ENCODE measurements around the gene TCFL5. TPM values are rescaled to one million over a fixed set of nuclear protein-coding genes. Genes with fewer than 3 reads are reported as not detected.
"Not testable (repeated sequence)": the region's sequence is repeated elsewhere in the genome, so short reads cannot be mapped to it uniquely, and the experiment has no call there.

The TCFL5 gene
- total RNA-seq, 6 donors from 2014 or later = 2.1 to 9.6 (median 7.1) TPM

- Histone ChIP-seq H3K4me3 (no peak overlapping the region), H3K9me3 (no peaks in the 10 kb centered on the region), H3K4me1 (peaks cover 14 to 23% (median 15%) of the 10 kb centered on the region in 4 donors), H3K27me3 (no peaks in the 10 kb centered on the region), H3K27ac (no peak overlapping the region), H3K36me3 (peaks cover 0 to 32% (median 7%) of the 10 kb centered on the region in 4 donors)
- WGBS, 2 donors = 88 to 91% methylated on average over 18 to 20 of the region's 23 CpGs
- TF ChIP-seq EP300 (IDR thresholded peaks at IDR 0.05) (no peak), CTCF (IDR thresholded peaks at IDR 0.05) (no peak), POLR2AphosphoS5 (IDR thresholded peaks at IDR 0.05) (no peak), POLR2A (IDR thresholded peaks at IDR 0.05) (no peak)
- ATAC-seq (ENCODE audit: low FRiP score in 2 of 2) = no peak
- no peak for DNase-seq
These were observed 3.4 kb downstream of the TCFL5 start for GRCh38 chr20:62858058-62858830.

GRCh38 chr20:62856931-62857619 is 4.5 kb downstream of the TCFL5 start:
- Histone ChIP-seq H3K4me3 (no peak overlapping the region), H3K27me3 (no peaks in the 10 kb centered on the region), H3K27ac (no peak overlapping the region), H3K9me3 (no peaks in the 10 kb centered on the region), H3K4me1 (peaks cover 12 to 16% (median 13%) of the 10 kb centered on the region in 4 donors), H3K36me3 (peaks cover 0 to 44% (median 10%) of the 10 kb centered on the region in 4 donors)
- no peak for TF ChIP-seq EP300 (IDR thresholded peaks at IDR 0.05)
- TF ChIP-seq POLR2A (IDR thresholded peaks at IDR 0.05) = no peak
- TF ChIP-seq CTCF (IDR thresholded peaks at IDR 0.05) = no peak
- no peak for TF ChIP-seq POLR2AphosphoS5 (IDR thresholded peaks at IDR 0.05)
- ATAC-seq (ENCODE audit: low FRiP score in 2 of 2) (no peak), DNase-seq (no peak)
- WGBS, 2 donors = 94% methylated on average over 25 of the region's 25 CpGs

- 92 to 98% methylated on average over 5 of the region's 5 CpGs for WGBS, 2 donors
- H3K9me3 ChIP-seq = no peaks in the 10 kb centered on the region
- no peaks in the 10 kb centered on the region for H3K27me3 ChIP-seq
- H3K4me1 ChIP-seq = peaks cover 4 to 6% (median 5%) of the 10 kb centered on the region in 4 donors
- ATAC-seq (ENCODE audit: low FRiP score in 2 of 2) = no peak
- no peak overlapping the region for H3K4me3 ChIP-seq
- H3K27ac ChIP-seq = no peak overlapping the region
- H3K36me3 ChIP-seq = peaks cover 0 to 44% (median 10%) of the 10 kb centered on the region in 4 donors
- DNase-seq = no peak
- TF ChIP-seq CTCF (IDR thresholded peaks at IDR 0.05) (no peak), POLR2AphosphoS5 (IDR thresholded peaks at IDR 0.05) (no peak), POLR2A (IDR thresholded peaks at IDR 0.05) (no peak)
These were observed 6.5 kb downstream of the TCFL5 start for GRCh38 chr20:62855120-62855519.

- DNase-seq (no peak), ATAC-seq (ENCODE audit: low FRiP score in 2 of 2) (no peak)
- no peak for TF ChIP-seq POLR2AphosphoS5 (IDR thresholded peaks at IDR 0.05)
- TF ChIP-seq EP300 (IDR thresholded peaks at IDR 0.05) = no peak
- TF ChIP-seq POLR2A (IDR thresholded peaks at IDR 0.05) = no peak
- no peak for TF ChIP-seq CTCF (IDR thresholded peaks at IDR 0.05)
- Histone ChIP-seq H3K27me3 (no peaks in the 10 kb centered on the region), H3K27ac (no peak overlapping the region), H3K4me1 (no peaks in the 10 kb centered on the region), H3K9me3 (no peaks in the 10 kb centered on the region), H3K36me3 (peaks cover 0 to 44% (median 10%) of the 10 kb centered on the region in 4 donors), H3K4me3 (no peak overlapping the region)
- WGBS, 2 donors = 91 to 94% methylated on average over 13 of the region's 13 CpGs
These were observed 7.5 kb downstream of the TCFL5 start for GRCh38 chr20:62854121-62854520.

- peaks cover 0 to 44% (median 10%) of the 10 kb centered on the region in 4 donors for H3K36me3 ChIP-seq
- H3K4me3 ChIP-seq; DNase-seq; H3K27ac ChIP-seq; ATAC-seq (ENCODE audit: low FRiP score in 2 of 2); H3K9me3 ChIP-seq; H3K27me3 ChIP-seq; H3K4me1 ChIP-seq: not testable (repeated sequence)
- 92 to 94% methylated on average over 6 of the region's 6 CpGs for WGBS, 2 donors
These were observed 8.3 kb downstream of the TCFL5 start for GRCh38 chr20:62853304-62853703.
